SK-N-SH (cell line): ENCODE data around the gene ABHD4. TPM values are rescaled to one million over a fixed set of nuclear protein-coding genes. Genes with fewer than 3 reads are reported as not detected.

Experiments
- CTCF ChIA-PET: fragments of 300-600, 350-600 bp; formaldehyde crosslinking; extraction: SDS; loops from one replicate; lab custom pipeline; 2021; lab: Yijun Ruan, JAX
- POLR2A ChIA-PET: fragments of 350-600 bp; sonication (Branson Sonifier 250); formaldehyde crosslinking; extraction: SDS; loops from one replicate; lab custom pipeline; 2020; ENCODE audit warnings: antibody characterized with exemption, inconsistent platforms; lab: Yijun Ruan, JAX
- DNase-seq: peaks from one replicate; pipeline ENCODE4 v3.0.0; 2012
- H2AFZ ChIP-seq: fragments of 200-600 bp; sonication (generic); 2 replicates; pipeline ENCODE4 v1.8.1; 2016; ENCODE audit warnings: antibody characterized with exemption, mild to moderate bottlenecking, low read depth
- H3F3A ChIP-seq: fragments of 200-600 bp; sonication (generic); replicated peaks from 2 replicates; pipeline ENCODE3; 2016; ENCODE audit warnings: antibody characterized with exemption, mild to moderate bottlenecking; ENCODE audit not compliant: insufficient read depth
- H3K27ac ChIP-seq, 2 experiments: fragments of 200-500 bp in 1 of 2; fragments of 200-600 bp in 1 of 2; sonication (Bioruptor generic) in 1 of 2; sonication (generic), shearing (Covaris generic) in 1 of 2; 2 replicates each; pipeline versions ENCODE4 v1.5.1 to v1.6.1; 2014 to 2016; ENCODE audit warnings: low read depth in 2 of 2, inconsistent platforms in 1 of 2, low read length in 1 of 2, mild to moderate bottlenecking in 1 of 2, mixed read lengths in 1 of 2
- H3K27me3 ChIP-seq: fragments of 200-600 bp; sonication (generic), shearing (Covaris generic); 2 replicates; pipeline ENCODE4 v1.6.1; 2016; ENCODE audit warnings: mixed run types; ENCODE audit not compliant: insufficient read depth
- H3K36me3 ChIP-seq, 2 experiments: fragments of 200-500 bp in 1 of 2; fragments of 200-600 bp in 1 of 2; sonication (Bioruptor generic) in 1 of 2; sonication (generic) in 1 of 2; replicated peaks in 1 of 2; 2 replicates each; pipeline versions ENCODE3 to v1.5.1; 2014 to 2016; ENCODE audit warnings: low read length in 1 of 2, mild to moderate bottlenecking in 1 of 2; ENCODE audit not compliant: insufficient read depth in 2 of 2, control insufficient read depth in 1 of 2
- H3K4me1 ChIP-seq, 2 experiments: fragments of 200-500 bp in 1 of 2; fragments of 200-600 bp in 1 of 2; sonication (Bioruptor generic) in 1 of 2; sonication (generic), shearing (Covaris generic) in 1 of 2; 2 replicates each; pipeline versions ENCODE4 v1.5.1 to v1.6.1; 2014 to 2016; ENCODE audit warnings: low read depth in 1 of 2, low read length in 1 of 2, mixed run types in 1 of 2; ENCODE audit not compliant: insufficient read depth in 2 of 2, control insufficient read depth in 1 of 2
- H3K4me2 ChIP-seq: fragments of 200-600 bp; sonication (generic), shearing (Covaris generic); 2 replicates; pipeline ENCODE4 v1.6.1; 2017; ENCODE audit warnings: mixed run types
- H3K4me3 ChIP-seq, 2 experiments: fragments of 200-500 bp in 1 of 2; fragments of 200-600 bp in 1 of 2; sonication (Bioruptor generic) in 1 of 2; sonication (generic), shearing (Covaris generic) in 1 of 2; 2 replicates each; pipeline versions ENCODE4 v1.5.1 to v1.8.1; 2014 to 2016; ENCODE audit warnings: low read depth in 2 of 2, inconsistent platforms in 1 of 2, low read length in 1 of 2, mild to moderate bottlenecking in 1 of 2, mixed read lengths in 1 of 2, moderate library complexity in 1 of 2
- H3K79me2 ChIP-seq: fragments of 200-600 bp; sonication (generic); 2 replicates; pipeline ENCODE4 v1.8.1; 2017; ENCODE audit warnings: mild to moderate bottlenecking; ENCODE audit not compliant: insufficient read depth
- H3K9ac ChIP-seq: fragments of 200-600 bp; sonication (generic); 2 replicates; pipeline ENCODE4 v1.6.1; 2017; ENCODE audit warnings: mixed run types
- H3K9me2 ChIP-seq: fragments of 200-600 bp; sonication (generic); 2 replicates; pipeline ENCODE4 v1.6.1; 2017; ENCODE audit warnings: mixed run types
- H3K9me3 ChIP-seq: fragments of 200-600 bp; sonication (generic); 2 replicates; pipeline ENCODE4 v1.6.1; 2017; ENCODE audit warnings: mixed run types, mild to moderate bottlenecking, moderate library complexity
- H4K20me1 ChIP-seq: fragments of 200-600 bp; sonication (generic); 2 replicates; pipeline ENCODE4 v1.6.1; 2017; ENCODE audit warnings: mild to moderate bottlenecking, mixed run types; ENCODE audit not compliant: insufficient read depth
- EZH2phosphoT487 ChIP-seq: fragments of 200-600 bp; sonication (generic); IDR thresholded peaks from 2 replicates; pipeline ENCODE4 v1.6.1; 2017; ENCODE audit warnings: low read depth, mixed run types, mild to moderate bottlenecking, antibody characterized with exemption, moderate library complexity, borderline replicate concordance
- FOSL2 ChIP-seq: IDR thresholded peaks from 2 replicates; pipeline ENCODE4 v1.4.0; 2012; ENCODE audit warnings: low read depth, mild to moderate bottlenecking, moderate library complexity, borderline replicate concordance
- FOXJ3 ChIP-seq: sonication (generic); formaldehyde crosslinking; IDR thresholded peaks from 2 replicates; pipeline ENCODE4 v1.5.1; 2020; ENCODE audit warnings: mild to moderate bottlenecking, missing genetic modification reagents
- JUND ChIP-seq: IDR thresholded peaks from 2 replicates; pipeline ENCODE4 v1.4.0; 2012
- NFIC ChIP-seq: IDR thresholded peaks from 2 replicates; pipeline ENCODE4 v1.4.0; 2012; ENCODE audit warnings: borderline replicate concordance
- SMC3 ChIP-seq: IDR thresholded peaks from 2 replicates; pipeline ENCODE4 v1.6.1; 2012; ENCODE audit warnings: low read depth, low read length, improper control_type of control experiment
- WGBS: methylation state at CpG from one replicate; pipeline ENCODE4 v1.1.6; 2017; ENCODE audit warnings: low lambda C conversion rate; 5-methylcytosine and 5-hydroxymethylcytosine counted together
- polyA plus RNA-seq, 3 experiments: library from polyadenylated mRNA; depleted of rRNA; stranded (reverse); fragments of >200 nt; gene quantifications; 2 replicates each; pipeline ENCODE4 v1.2.3, GENCODE V29; 2012
- TF ChIP-seq, protein P1 (sequence below): IDR thresholded peaks from 2 replicates; pipeline ENCODE4 v1.4.0; 2012; ENCODE audit warnings: low read depth
- TF ChIP-seq, protein P2 (sequence below): IDR thresholded peaks from 2 replicates; pipeline ENCODE4 v1.6.1; 2012; ENCODE audit warnings: mild to moderate bottlenecking, low read depth, low read length, moderate library complexity
- TF ChIP-seq, protein P3 (sequence below): IDR thresholded peaks from 2 replicates; pipeline ENCODE4; 2012
- TF ChIP-seq, protein P4 (sequence below): fragments of 150-350 bp; IDR thresholded peaks from 2 replicates; pipeline ENCODE4 v1.6.1; 2016; ENCODE audit warnings: mild to moderate bottlenecking, low read depth, low read length

Gene ABHD4
- polyA plus RNA-seq, 1 of the 3 experiments (the other 2 are of a cell fraction): 15.0 TPM

DNA sequence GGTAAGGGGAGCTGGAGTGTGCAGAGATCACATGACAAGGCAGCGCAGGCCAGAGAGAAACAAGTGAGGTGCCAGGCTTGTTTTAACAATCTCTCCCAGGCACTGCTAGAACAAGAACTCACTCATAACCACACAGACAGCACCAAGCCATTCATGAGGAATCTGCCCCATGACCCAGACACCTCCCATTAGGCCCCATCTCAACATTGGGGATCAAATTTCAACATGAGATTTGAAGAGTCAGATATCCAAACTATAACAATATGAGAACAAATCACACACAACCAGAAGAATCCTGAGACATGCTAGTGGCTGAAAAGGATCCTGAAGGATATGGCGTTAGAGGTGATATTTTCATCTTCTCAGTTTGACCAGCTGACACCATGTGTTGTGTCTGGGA is 24.2 kb downstream of the ABHD4 start:
- Histone ChIP-seq H4K20me1 (no peaks in the 10 kb centered on the region), H3K9me2 (no peaks in the 10 kb centered on the region), H3K27me3 (peaks cover 8% of the 10 kb centered on the region; the same call in 1 of the 2 replicates), H3K9me3 (no peaks in the 10 kb centered on the region), H3K4me2 (no peak overlapping the region), H2AFZ (no peak overlapping the region), H3K79me2 (no peaks in the 10 kb centered on the region), H3K4me1 (no peaks in the 10 kb centered on the region), H3K36me3 (no peaks in the 10 kb centered on the region), H3K27ac (no peak overlapping the region), H3K4me3 (no peak overlapping the region), H3K9ac (no peak overlapping the region), H3F3A (no peaks in the 10 kb centered on the region)
- no peak for DNase-seq
- ChIA-PET CTCF (interaction anchor here (0.6 to 2.6 kb wide), 2 partner anchors 12 to 52 kb away, joined by 3 to 6 read pairs; no protein-coding TSS in a partner anchor), POLR2A (no interaction called here)
- TF ChIP-seq, protein P1, sequence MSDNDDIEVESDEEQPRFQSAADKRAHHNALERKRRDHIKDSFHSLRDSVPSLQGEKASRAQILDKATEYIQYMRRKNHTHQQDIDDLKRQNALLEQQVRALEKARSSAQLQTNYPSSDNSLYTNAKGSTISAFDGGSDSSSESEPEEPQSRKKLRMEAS: no peak
- TF ChIP-seq NFIC (no peak), FOXJ3 (CRISPR knock-in tag) (no peak), SMC3 (no peak), EZH2phosphoT487 (no peak)
- TF ChIP-seq, protein P2, sequence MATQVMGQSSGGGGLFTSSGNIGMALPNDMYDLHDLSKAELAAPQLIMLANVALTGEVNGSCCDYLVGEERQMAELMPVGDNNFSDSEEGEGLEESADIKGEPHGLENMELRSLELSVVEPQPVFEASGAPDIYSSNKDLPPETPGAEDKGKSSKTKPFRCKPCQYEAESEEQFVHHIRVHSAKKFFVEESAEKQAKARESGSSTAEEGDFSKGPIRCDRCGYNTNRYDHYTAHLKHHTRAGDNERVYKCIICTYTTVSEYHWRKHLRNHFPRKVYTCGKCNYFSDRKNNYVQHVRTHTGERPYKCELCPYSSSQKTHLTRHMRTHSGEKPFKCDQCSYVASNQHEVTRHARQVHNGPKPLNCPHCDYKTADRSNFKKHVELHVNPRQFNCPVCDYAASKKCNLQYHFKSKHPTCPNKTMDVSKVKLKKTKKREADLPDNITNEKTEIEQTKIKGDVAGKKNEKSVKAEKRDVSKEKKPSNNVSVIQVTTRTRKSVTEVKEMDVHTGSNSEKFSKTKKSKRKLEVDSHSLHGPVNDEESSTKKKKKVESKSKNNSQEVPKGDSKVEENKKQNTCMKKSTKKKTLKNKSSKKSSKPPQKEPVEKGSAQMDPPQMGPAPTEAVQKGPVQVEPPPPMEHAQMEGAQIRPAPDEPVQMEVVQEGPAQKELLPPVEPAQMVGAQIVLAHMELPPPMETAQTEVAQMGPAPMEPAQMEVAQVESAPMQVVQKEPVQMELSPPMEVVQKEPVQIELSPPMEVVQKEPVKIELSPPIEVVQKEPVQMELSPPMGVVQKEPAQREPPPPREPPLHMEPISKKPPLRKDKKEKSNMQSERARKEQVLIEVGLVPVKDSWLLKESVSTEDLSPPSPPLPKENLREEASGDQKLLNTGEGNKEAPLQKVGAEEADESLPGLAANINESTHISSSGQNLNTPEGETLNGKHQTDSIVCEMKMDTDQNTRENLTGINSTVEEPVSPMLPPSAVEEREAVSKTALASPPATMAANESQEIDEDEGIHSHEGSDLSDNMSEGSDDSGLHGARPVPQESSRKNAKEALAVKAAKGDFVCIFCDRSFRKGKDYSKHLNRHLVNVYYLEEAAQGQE: no peak
- 31% methylated on average over 2 of the region's 2 CpGs for WGBS

DNA sequence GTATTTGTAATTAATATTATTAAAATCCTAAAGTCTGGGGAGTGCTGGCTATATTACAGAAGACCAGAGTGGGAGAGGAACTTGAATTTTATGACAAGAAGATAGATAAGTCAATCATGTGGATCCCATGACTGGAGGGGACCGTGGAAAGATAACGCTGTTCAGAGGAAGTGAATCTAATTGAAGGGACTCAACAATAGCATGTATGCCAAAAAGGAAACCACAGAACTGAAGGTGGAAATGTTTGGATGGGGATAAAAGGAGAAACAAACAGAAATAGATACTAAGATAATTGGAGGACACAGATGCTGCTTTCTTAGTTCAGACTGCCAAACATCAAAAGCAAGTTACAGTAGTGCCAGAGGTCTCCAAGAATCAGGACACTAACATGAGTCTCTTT is 24.9 kb downstream of the ABHD4 start:
- H3K4me1 ChIP-seq: no peaks in the 10 kb centered on the region
- TF ChIP-seq, protein P3, sequence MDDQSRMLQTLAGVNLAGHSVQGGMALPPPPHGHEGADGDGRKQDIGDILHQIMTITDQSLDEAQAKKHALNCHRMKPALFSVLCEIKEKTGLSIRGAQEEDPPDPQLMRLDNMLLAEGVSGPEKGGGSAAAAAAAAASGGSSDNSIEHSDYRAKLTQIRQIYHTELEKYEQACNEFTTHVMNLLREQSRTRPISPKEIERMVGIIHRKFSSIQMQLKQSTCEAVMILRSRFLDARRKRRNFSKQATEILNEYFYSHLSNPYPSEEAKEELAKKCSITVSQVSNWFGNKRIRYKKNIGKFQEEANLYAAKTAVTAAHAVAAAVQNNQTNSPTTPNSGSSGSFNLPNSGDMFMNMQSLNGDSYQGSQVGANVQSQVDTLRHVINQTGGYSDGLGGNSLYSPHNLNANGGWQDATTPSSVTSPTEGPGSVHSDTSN: no peak
- TF ChIP-seq JUND (no peak), NFIC (no peak), FOSL2 (no peak), EZH2phosphoT487 (no peak)
- TF ChIP-seq, protein P4, sequence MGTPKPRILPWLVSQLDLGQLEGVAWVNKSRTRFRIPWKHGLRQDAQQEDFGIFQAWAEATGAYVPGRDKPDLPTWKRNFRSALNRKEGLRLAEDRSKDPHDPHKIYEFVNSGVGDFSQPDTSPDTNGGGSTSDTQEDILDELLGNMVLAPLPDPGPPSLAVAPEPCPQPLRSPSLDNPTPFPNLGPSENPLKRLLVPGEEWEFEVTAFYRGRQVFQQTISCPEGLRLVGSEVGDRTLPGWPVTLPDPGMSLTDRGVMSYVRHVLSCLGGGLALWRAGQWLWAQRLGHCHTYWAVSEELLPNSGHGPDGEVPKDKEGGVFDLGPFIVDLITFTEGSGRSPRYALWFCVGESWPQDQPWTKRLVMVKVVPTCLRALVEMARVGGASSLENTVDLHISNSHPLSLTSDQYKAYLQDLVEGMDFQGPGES: no peak
- H3K4me2 ChIP-seq: no peak overlapping the region
- H4K20me1 ChIP-seq: no peaks in the 10 kb centered on the region
- H3K79me2 ChIP-seq: no peaks in the 10 kb centered on the region
- no peak overlapping the region for H3K27ac ChIP-seq
- CTCF ChIA-PET: interaction anchor here (0.6 to 1.1 kb wide), 2 partner anchors 12 to 25 kb away, joined by 3 to 4 read pairs; partner anchors contain the start of gene ABHD4
- WGBS: 20% methylated on average over 2 of the region's 2 CpGs
- H3K9ac ChIP-seq: no peak overlapping the region
- no peaks in the 10 kb centered on the region for H3K9me3 ChIP-seq
- H3K27me3 ChIP-seq: peaks cover 8% of the 10 kb centered on the region; the same call in 1 of the 2 replicates
- no peaks in the 10 kb centered on the region for H3K9me2 ChIP-seq
- H3K4me3 ChIP-seq: no peak overlapping the region
- no peak for DNase-seq
- H2AFZ ChIP-seq: no peak overlapping the region
- H3F3A ChIP-seq: no peaks in the 10 kb centered on the region
- no peaks in the 10 kb centered on the region for H3K36me3 ChIP-seq
- POLR2A ChIA-PET: no interaction called here
